HG03135 (cell line): ENCODE measurements around the gene NPR3.
A peak's percentile ranks its signal among the peaks of the same experiment; 100 is the strongest.

Experiments used
- ATAC-seq: cut with Tn5 transposase; IDR thresholded peaks from one replicate; pipeline ENCODE4 v1.9.1; 2021; ENCODE audit warnings: mild to moderate bottlenecking, moderate library complexity; ENCODE audit not compliant: unreplicated experiment

Gene NPR3

GRCh38 chr5:32710550-32711361, at the start of gene NPR3:
NPR3 (plus strand) TSS chr5:32711321; CDS start chr5:32711777, 456 bp downstream.
- ATAC-seq: no peak

- ATAC-seq: no peak
Measured at GRCh38 chr5:32664523-32664922, 46.6 kb upstream of the NPR3 start.

DNA sequence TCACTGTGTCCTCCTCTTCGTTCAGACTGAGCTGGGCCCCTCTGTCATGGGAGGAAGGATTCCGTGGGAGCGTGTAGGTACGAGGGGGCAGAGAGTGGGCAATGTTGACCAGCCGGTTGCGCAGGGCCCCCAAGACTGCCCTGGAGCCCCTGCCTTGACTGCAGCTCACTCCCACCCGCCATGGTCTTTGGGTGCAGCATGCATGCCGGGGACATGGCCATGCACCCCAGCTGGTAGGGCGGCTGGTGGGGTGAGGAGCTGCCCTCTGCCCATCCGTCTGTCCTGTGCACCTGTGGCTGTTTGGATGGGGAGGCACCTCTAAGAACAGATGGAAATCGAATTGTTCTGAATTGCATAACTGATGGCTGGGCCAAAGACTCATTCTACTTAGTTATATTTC, 42.6 kb upstream of the NPR3 start:
- ATAC-seq: no peak

GRCh38 chr5:32673272-32673671, 37.8 kb upstream of the NPR3 start:
- ATAC-seq: no peak

DNA sequence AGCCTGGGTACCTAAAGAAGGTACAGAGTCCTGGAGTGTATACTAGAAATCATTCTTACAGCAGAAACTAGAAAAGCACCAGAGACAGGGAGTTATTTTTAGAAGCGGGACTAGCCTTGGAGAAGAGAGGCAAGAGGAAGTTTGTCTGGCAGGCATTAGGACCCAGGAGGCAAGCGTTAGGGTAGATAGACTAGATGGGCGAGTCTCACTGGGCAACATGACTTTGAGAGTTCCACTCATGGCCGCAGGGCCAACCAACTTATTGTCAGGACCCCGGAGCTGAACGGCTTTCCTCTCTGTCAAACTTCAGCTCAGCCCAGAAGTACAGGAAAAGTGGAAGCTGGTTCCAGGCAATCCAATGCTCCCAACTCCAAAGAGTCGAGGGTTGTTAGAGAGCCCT, 34.1 kb upstream of the NPR3 start:
- no peak for ATAC-seq

DNA sequence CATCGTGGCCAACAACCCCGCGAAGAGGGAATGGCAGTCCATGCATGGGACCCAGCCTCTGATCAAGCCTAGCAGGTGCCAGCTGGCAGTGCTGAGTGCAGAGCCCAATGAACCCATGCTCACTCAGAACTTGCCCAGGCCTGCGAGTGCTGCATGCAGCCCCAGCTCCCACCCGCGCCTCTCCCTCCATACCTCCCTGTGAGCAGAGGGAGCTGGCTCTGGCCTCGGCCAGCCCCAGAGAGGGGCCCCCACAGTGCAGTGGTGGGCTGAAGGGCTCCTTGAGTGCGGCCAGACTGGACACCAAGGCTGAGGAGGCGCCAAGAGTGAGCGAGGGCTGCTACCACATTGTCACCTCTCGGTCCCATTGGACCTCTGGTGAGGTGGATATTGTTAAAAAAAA, 32.6 kb upstream of the NPR3 start:
- no peak for ATAC-seq

GRCh38 chr5:32679218-32679617, 31.9 kb upstream of the NPR3 start:
- ATAC-seq: no peak

GRCh38 chr5:32680183-32680582, 30.9 kb upstream of the NPR3 start:
- no peak for ATAC-seq

DNA sequence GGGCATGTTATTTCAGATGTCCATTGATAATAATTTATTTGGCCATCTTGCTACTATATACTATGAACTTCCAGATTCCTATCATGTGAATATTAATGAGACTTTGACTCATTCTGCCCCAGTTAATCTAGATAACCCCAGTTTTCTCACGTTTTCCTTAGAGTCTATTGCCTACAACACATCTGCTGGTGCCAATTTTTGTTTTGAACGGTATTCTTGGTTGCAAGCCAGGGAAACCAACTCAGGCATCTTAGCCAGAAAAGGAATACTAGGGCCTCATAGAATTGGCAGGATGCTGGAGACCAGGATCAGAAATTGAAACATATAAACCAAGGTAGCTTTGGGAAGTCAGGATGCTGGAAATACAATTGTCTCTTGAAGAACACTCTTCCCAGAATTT, 28.0 kb upstream of the NPR3 start:
- no peak for ATAC-seq

DNA sequence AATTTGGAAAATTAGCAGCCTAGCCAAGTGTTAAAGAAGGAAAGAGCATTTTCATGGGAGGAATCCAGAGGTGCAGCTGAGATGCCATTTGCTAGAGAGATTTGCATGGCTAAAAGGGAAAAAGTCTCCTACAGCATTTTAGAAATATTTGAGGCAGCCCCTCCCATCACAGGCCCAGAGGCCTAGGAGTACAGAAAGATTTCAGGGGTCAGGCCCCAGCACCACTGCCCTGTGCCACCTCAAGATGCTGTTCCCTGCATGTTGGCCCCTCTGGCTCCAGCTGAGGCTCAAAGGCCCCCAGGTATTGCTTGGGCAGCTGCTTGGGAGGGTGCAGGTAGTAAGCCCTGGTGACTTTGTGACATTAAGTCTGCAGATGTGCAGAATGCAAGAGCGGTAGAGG, 26.9 kb upstream of the NPR3 start:
- ATAC-seq: no peak

DNA sequence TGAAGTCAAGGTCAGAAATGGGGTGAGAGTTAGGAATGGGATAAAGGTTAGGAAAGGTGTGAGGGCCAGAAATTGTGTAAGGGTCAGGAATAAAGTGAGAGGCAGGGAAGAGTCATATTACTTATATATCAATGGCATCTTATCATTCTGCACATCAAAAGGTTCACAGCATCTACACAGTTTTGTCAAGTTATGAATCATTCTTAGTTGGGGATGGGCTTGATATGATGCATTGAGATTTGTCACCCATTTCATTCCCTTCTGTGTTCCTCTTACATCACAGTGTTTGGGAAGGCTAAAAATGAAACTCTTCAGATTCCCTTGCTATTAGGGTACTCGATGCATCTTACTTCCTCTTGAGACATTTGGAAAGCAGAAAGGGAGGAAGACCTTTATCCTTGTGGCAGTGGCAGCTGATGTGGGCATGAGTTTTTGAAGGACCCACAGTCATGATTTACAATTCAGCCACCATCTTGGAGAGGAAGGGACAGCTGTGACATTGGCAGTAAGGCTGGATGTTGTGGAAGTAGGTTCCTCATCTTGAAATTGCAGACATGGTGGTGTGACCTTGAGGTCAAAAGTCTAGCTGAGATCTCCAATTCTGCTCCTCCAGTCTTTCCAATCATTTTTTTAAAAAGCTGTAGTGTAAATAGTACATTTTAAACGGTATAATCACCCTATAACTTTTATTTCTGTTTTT, 24.2 kb upstream of the NPR3 start:
- ATAC-seq: no peak

GRCh38 chr5:32687499-32687831, 23.7 kb upstream of the NPR3 start:
- ATAC-seq: no peak

GRCh38 chr5:32690153-32690552, 21.0 kb upstream of the NPR3 start:
- no peak for ATAC-seq

DNA sequence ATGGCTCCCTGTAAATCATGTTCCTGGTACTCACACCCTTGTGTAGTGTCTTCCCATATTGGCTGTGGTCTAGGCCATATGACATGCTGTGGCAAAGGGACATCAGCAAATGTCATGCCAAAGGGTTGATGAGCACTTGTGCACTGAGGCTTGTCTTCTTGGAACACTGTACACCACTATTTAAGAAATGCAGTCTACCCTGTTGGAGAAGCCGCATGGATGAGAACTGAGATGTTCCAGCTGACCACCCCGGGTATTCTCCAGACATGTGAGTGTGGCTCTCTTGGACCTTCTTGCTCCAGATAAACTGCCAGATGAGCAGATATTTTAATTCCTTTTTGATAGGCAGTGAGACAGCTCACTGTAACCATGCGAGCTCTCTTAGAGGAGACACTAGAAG, 20.5 kb upstream of the NPR3 start:
- ATAC-seq: no peak

- no peak for ATAC-seq
Measured at GRCh38 chr5:32692036-32692746, 18.9 kb upstream of the NPR3 start.

- ATAC-seq: no peak
Measured at GRCh38 chr5:32703957-32704356, 7.2 kb upstream of the NPR3 start.

DNA sequence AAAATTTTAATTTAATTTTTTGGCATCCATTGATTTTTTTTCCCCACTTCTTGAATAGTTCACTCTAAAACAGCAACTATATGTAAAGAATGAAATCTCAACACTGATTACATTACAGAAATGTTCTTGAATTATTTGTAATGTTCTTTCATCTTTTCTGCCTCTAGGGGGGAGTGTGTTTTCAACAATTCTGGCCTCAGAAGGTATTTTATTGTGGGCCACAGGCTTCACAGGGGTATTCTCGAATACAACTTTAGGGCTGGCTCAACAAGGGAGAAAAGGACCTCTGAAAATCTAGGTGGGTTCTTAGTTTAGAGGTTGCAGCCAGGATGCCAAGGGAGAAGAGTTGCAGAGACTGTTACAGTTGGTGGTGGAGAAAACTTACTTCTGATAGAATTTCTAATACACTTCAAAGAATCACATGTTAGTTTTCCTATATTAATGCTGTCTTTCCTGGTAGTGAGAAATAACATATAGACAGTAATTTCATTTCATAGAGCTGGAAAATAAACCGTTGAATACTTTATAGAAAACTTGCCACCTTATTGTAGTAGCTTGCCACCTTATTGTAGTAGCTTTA, 3.6 kb upstream of the NPR3 start:
- ATAC-seq: no peak

DNA sequence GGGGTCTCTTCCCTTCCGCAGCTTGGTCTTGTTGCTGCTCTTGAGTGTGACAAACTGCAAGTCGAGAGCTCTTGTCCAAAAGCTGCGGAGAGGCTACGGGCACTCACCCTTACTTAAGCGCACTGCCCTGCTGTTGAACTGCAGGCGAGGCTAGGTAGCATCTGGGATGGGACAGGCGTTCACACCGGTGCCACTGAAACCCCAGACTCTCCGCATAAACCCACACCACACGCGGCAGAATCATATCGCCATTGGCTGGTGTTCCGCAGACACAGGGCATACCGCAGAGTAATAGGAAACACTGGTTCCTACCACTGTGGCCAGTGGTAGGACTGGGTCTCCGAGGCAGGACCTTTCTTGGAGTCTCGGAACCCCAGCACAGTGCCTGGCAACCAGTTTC, 2.2 kb upstream of the NPR3 start:
- no peak for ATAC-seq

DNA sequence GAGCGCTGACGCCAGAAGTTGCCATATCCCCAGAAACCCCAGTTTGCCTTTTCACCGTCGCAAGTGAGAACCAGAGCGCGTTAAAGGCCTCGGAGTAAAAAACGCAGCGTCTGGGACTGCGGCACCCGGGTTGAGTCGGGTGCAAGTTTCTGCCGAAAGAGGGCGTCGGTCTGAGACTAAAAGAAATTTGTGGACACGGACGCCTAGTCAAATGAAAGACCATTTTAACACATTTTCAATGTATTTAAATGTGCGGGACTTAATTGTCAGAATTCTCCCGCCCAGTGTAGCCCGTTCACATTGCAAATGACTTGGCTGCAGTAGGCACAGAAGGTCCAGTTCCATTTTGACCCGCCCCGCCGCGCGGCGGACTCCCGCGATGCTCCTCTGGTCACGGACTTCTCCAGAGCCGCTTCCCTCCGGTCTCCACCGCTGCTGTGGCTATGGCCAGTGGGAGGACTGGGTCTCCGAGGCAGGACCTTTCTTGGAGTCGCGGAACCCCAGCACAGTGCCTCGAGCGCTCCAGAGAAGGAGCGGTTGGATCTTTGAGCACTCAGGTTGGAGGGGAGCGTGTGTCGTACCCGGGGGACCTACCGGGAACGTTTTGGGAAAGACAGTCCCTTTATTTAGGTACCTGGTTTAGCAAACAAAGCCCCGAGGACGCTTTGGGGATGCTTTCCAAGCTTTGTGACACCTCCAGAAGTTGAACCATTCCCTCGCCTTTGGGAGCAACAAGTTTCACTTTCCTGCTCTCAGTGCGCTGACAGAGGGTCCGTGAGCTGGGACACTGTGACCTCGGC, 1.2 kb upstream of the NPR3 start:
- peak; percentile 63 for ATAC-seq

GRCh38 chr5:32711362-32711680, 200 bp downstream of the NPR3 start:
- ATAC-seq: no peak
